ENCODE measurements around the gene TPGS2. TPM values are rescaled to one million over a fixed set of nuclear protein-coding genes. Genes with fewer than 3 reads are reported as not detected.

TPGS2 gene
- total RNA-seq, 1 donor from 2014 or later: 129 TPM

DNA sequence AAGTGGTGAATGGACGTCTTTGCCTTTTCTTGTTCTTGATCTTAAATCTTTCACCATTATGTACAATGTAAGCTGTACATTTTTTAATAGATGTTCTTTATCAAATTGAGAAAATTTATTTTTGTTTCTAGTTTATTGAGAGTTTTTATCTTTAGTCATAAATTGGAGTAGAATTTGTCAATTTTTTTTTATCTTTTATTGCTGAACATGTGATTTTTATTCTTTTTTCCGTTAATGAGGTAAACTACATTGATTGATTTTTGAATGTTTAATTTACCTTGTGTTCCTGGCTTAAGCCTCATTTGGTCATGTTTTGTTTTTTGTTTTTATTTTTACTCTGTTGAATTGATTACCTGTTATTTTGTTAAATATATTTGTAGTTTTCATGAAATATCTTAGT lies 19.8 kb upstream of the TPGS2 start:
- Mint-ChIP-seq H3K36me3 (ENCODE audit: insufficient read depth) (peaks cover 14% of the 10 kb centered on the region), H3K4me1 (ENCODE audit: low read depth) (no peaks in the 10 kb centered on the region), H3K4me3 (ENCODE audit: low read depth) (no peak overlapping the region), H3K9me3 (ENCODE audit: low read depth) (peaks cover 9% of the 10 kb centered on the region), H3K27ac (no peak overlapping the region), H3K27me3 (no peaks in the 10 kb centered on the region)
- DNase-seq (ENCODE audit: low spot score, unreplicated experiment): no peak
- TF ChIP-seq, protein P1, sequence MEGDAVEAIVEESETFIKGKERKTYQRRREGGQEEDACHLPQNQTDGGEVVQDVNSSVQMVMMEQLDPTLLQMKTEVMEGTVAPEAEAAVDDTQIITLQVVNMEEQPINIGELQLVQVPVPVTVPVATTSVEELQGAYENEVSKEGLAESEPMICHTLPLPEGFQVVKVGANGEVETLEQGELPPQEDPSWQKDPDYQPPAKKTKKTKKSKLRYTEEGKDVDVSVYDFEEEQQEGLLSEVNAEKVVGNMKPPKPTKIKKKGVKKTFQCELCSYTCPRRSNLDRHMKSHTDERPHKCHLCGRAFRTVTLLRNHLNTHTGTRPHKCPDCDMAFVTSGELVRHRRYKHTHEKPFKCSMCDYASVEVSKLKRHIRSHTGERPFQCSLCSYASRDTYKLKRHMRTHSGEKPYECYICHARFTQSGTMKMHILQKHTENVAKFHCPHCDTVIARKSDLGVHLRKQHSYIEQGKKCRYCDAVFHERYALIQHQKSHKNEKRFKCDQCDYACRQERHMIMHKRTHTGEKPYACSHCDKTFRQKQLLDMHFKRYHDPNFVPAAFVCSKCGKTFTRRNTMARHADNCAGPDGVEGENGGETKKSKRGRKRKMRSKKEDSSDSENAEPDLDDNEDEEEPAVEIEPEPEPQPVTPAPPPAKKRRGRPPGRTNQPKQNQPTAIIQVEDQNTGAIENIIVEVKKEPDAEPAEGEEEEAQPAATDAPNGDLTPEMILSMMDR (IDR thresholded peaks at IDR 0.05; ENCODE audit: unreplicated experiment): no peak

- no peak for DNase-seq (ENCODE audit: low spot score, unreplicated experiment)
- no peaks in the 10 kb centered on the region for H3K9me3 Mint-ChIP-seq (ENCODE audit: low read depth)
- peaks cover 1% of the 10 kb centered on the region for H3K4me1 Mint-ChIP-seq (ENCODE audit: low read depth)
- H3K27ac Mint-ChIP-seq: no peak overlapping the region
- no peak overlapping the region for H3K4me3 Mint-ChIP-seq (ENCODE audit: low read depth)
- H3K27me3 Mint-ChIP-seq: no peaks in the 10 kb centered on the region
- TF ChIP-seq, protein P1 (IDR thresholded peaks at IDR 0.05; ENCODE audit: unreplicated experiment): no peak
- H3K36me3 Mint-ChIP-seq (ENCODE audit: insufficient read depth): peaks cover 8% of the 10 kb centered on the region
Observed at GRCh38 chr18:36843784-36844183, 15.0 kb upstream of the TPGS2 start.

GRCh38 chr18:36843199-36843598 lies 14.4 kb upstream of the TPGS2 start:
- Mint-ChIP-seq H3K9me3 (ENCODE audit: low read depth) (no peaks in the 10 kb centered on the region), H3K4me1 (ENCODE audit: low read depth) (peaks cover 1% of the 10 kb centered on the region), H3K36me3 (ENCODE audit: insufficient read depth) (peaks cover 9% of the 10 kb centered on the region), H3K27ac (no peak overlapping the region), H3K4me3 (ENCODE audit: low read depth) (no peak overlapping the region), H3K27me3 (no peaks in the 10 kb centered on the region)
- TF ChIP-seq, protein P1 (IDR thresholded peaks at IDR 0.05; ENCODE audit: unreplicated experiment): no peak
- no peak for DNase-seq (ENCODE audit: low spot score, unreplicated experiment)

- H3K9me3 Mint-ChIP-seq (ENCODE audit: low read depth): no peaks in the 10 kb centered on the region
- no peak overlapping the region for H3K4me3 Mint-ChIP-seq (ENCODE audit: low read depth)
- H3K36me3 Mint-ChIP-seq (ENCODE audit: insufficient read depth): peaks cover 12% of the 10 kb centered on the region
- TF ChIP-seq, protein P1 (IDR thresholded peaks at IDR 0.05; ENCODE audit: unreplicated experiment): no peak
- H3K27ac Mint-ChIP-seq: no peak overlapping the region
- no peak for DNase-seq (ENCODE audit: low spot score, unreplicated experiment)
- H3K27me3 Mint-ChIP-seq: no peaks in the 10 kb centered on the region
- H3K4me1 Mint-ChIP-seq (ENCODE audit: low read depth): peaks cover 1% of the 10 kb centered on the region
Observed at GRCh38 chr18:36839835-36840234, 11.0 kb upstream of the TPGS2 start.

- no peak for DNase-seq (ENCODE audit: low spot score, unreplicated experiment)
- H3K4me3 Mint-ChIP-seq (ENCODE audit: low read depth): no peak overlapping the region
- no peaks in the 10 kb centered on the region for H3K9me3 Mint-ChIP-seq (ENCODE audit: low read depth)
- H3K27ac Mint-ChIP-seq: no peak overlapping the region
- H3K4me1 Mint-ChIP-seq (ENCODE audit: low read depth): peaks cover 2% of the 10 kb centered on the region
- TF ChIP-seq, protein P1 (IDR thresholded peaks at IDR 0.05; ENCODE audit: unreplicated experiment): no peak
- no peaks in the 10 kb centered on the region for H3K27me3 Mint-ChIP-seq
- peaks cover 12% of the 10 kb centered on the region for H3K36me3 Mint-ChIP-seq (ENCODE audit: insufficient read depth)
Observed at GRCh38 chr18:36835927-36836326, 7.1 kb upstream of the TPGS2 start.

Data from progenitor cell of endocrine pancreas (in vitro differentiated cells).